Natural killer cell (primary cell): ENCODE results near the gene ATP5F1D. TPM values are rescaled to one million over a fixed set of nuclear protein-coding genes. Genes with fewer than 3 reads are reported as not detected.

Experiments
- ATAC-seq, 3 donors: fragments of 150-1000 bp in 2 of 3; fragments of 200-7000 bp in 1 of 3; cut with Tn5 transposase; 1 replicate in 1 of 3; 2 replicates in 2 of 3; pipeline ENCODE4 v1.10.0; 2021; ENCODE audit warnings: mild to moderate bottlenecking in 2 of 3, moderate library complexity in 2 of 3
- DNase-seq, 2 donors: peaks; one replicate each; pipeline versions ENCODE4 v3.0.0 to v3.0.0-alpha.2; 2013 to 2021; ENCODE audit warnings: mixed read lengths in 1 of 2
- H3K27ac ChIP-seq: one replicate; pipeline ENCODE4 v1.5.1; 2013; ENCODE audit warnings: mild to moderate bottlenecking, low read length
- H3K27me3 ChIP-seq: one replicate; pipeline ENCODE4 v1.6.1; 2013; ENCODE audit warnings: low read length; ENCODE audit not compliant: control insufficient read depth, insufficient read depth
- H3K36me3 ChIP-seq: one replicate; pipeline ENCODE4 v1.6.1; 2013; ENCODE audit warnings: low read length; ENCODE audit not compliant: control insufficient read depth, insufficient read depth
- H3K4me1 ChIP-seq: one replicate; pipeline ENCODE4 v1.6.1; 2013; ENCODE audit warnings: low read length; ENCODE audit not compliant: control insufficient read depth, insufficient read depth
- H3K4me3 ChIP-seq: one replicate; pipeline ENCODE4 v1.5.1; 2013; ENCODE audit warnings: low read length
- H3K9me3 ChIP-seq: one replicate; pipeline ENCODE4 v1.6.1; 2013; ENCODE audit warnings: low read length; ENCODE audit not compliant: control insufficient read depth, insufficient read depth
- H3K27ac Mint-ChIP-seq, 2 donors: one replicate each; pipeline ENCODE4 v1.8.0; 2022; ENCODE audit warnings: mild to moderate bottlenecking in 2 of 2, mixed read lengths in 2 of 2, moderate library complexity in 1 of 2
- H3K27me3 Mint-ChIP-seq, 2 donors: one replicate each; pipeline ENCODE4 v1.8.0; 2022; ENCODE audit warnings: low read depth in 2 of 2, mixed read lengths in 2 of 2
- H3K36me3 Mint-ChIP-seq: one replicate; pipeline ENCODE4 v1.8.0; 2022; ENCODE audit warnings: mixed read lengths
- H3K4me1 Mint-ChIP-seq, 2 donors: one replicate each; pipeline ENCODE4 v1.8.0; 2022; ENCODE audit warnings: mixed read lengths in 2 of 2
- H3K4me3 Mint-ChIP-seq: one replicate; pipeline ENCODE4 v1.8.0; 2022; ENCODE audit warnings: mild to moderate bottlenecking, moderate library complexity, mixed read lengths
- H3K9me3 Mint-ChIP-seq, 2 donors: one replicate each; pipeline ENCODE4 v1.8.0; 2022; ENCODE audit warnings: mixed read lengths in 2 of 2
- CTCF ChIP-seq: fragments of 200-600 bp; IDR thresholded peaks from one replicate; pipeline ENCODE4 v1.8.0; 2022; ENCODE audit warnings: antibody characterized with exemption
- WGBS: methylation state at CpG from one replicate; pipeline ENCODE4 v1.1.7; 2013; ENCODE audit warnings: missing lambda C conversion rate; ENCODE audit not compliant: insufficient coverage; 5-methylcytosine and 5-hydroxymethylcytosine counted together
- intact Hi-C: fragments of 100-400 bp; cut with micrococcal nuclease; formaldehyde crosslinking; loops from one replicate; pipeline ENCODE4 v1.14.2; 2022
- total RNA-seq, 4 donors: library from RNA; stranded (reverse); fragments of 120-200 nt in 1 of 4; gene quantifications; one replicate each; pipeline versions ENCODE4 v1.2.3 to v1.2.4, GENCODE V29; 2013 to 2022

The ATP5F1D gene
- total RNA-seq, 3 donors from 2014 or later (not counting 1 experiment from before 2014, with no cell fraction given) = 88.6 to 119 (median 104) TPM

- Mint-ChIP-seq H3K4me1 (peaks cover 5% of the 10 kb centered on the region in 2 donors), H3K36me3 (no peaks in the 10 kb centered on the region), H3K4me3 (no peak overlapping the region), H3K27ac (no peak overlapping the region), H3K9me3 (no peaks in the 10 kb centered on the region), H3K27me3 (no peaks in the 10 kb centered on the region)
- DNase-seq (no peak), ATAC-seq (no peak)
- H3K4me1 ChIP-seq = peaks cover 8% of the 10 kb centered on the region
- H3K36me3 ChIP-seq = peaks cover 28% of the 10 kb centered on the region
- H3K9me3 ChIP-seq = no peaks in the 10 kb centered on the region
- no peak overlapping the region for H3K4me3 ChIP-seq
- TF ChIP-seq CTCF = no peak
- H3K27ac ChIP-seq = no peak overlapping the region
- no peaks in the 10 kb centered on the region for H3K27me3 ChIP-seq
- 94% methylated on average over 37 of the region's 37 CpGs for WGBS
- intact Hi-C loops = no loop called here
Measured at GRCh38 chr19:1218751-1219567, 22.6 kb upstream of the ATP5F1D start.

GRCh38 chr19:1219786-1220476 lies 21.6 kb upstream of the ATP5F1D start:
- Mint-ChIP-seq H3K36me3 (no peaks in the 10 kb centered on the region), H3K4me3 (no peak overlapping the region), H3K27ac (no peak overlapping the region), H3K4me1 (no peaks in the 10 kb centered on the region), H3K9me3 (no peaks in the 10 kb centered on the region), H3K27me3 (no peaks in the 10 kb centered on the region)
- intact Hi-C loops = no loop called here
- Histone ChIP-seq H3K9me3 (no peaks in the 10 kb centered on the region), H3K4me3 (no peak overlapping the region), H3K27me3 (no peaks in the 10 kb centered on the region), H3K27ac (no peak overlapping the region), H3K36me3 (peaks cover 32% of the 10 kb centered on the region), H3K4me1 (no peaks in the 10 kb centered on the region)
- 97% methylated on average over 19 of the region's 19 CpGs for WGBS
- DNase-seq (no peak), ATAC-seq (no peak)
- no peak for TF ChIP-seq CTCF

GRCh38 chr19:1220477-1220930 lies 21.0 kb upstream of the ATP5F1D start:
- Mint-ChIP-seq H3K4me1 (no peaks in the 10 kb centered on the region), H3K9me3 (no peaks in the 10 kb centered on the region), H3K27me3 (no peaks in the 10 kb centered on the region), H3K36me3 (no peaks in the 10 kb centered on the region), H3K4me3 (no peak overlapping the region), H3K27ac (no peak overlapping the region)
- DNase-seq (no peak), ATAC-seq (no peak)
- intact Hi-C loops = no loop called here
- Histone ChIP-seq H3K9me3 (no peaks in the 10 kb centered on the region), H3K36me3 (peaks cover 32% of the 10 kb centered on the region), H3K27me3 (no peaks in the 10 kb centered on the region), H3K4me1 (no peaks in the 10 kb centered on the region), H3K27ac (no peak overlapping the region), H3K4me3 (no peak overlapping the region)
- 96% methylated on average over 33 of the region's 33 CpGs for WGBS
- TF ChIP-seq CTCF = no peak
